SK-N-SH treated with all-trans-retinoic acid at 6 μM for 48 hours (cell line): ENCODE results near the gene DAB2IP.

ENCODE experiments used
- ATAC-seq: fragments of 200-7000 bp; cut with Tn5 transposase; 3 replicates; pipeline ENCODE4 v1.9.1; 2020; ENCODE audit warnings: mild to moderate bottlenecking, moderate library complexity
- ARNTL ChIP-seq: fragments of 450-650 bp; formaldehyde crosslinking; IDR thresholded peaks from 2 replicates; pipeline ENCODE4 v1.5.0; 2020; ENCODE audit warnings: low read depth, mild to moderate bottlenecking, moderate library complexity, borderline replicate concordance
- BACH2 ChIP-seq: fragments of 250-450 bp; sonication (Bioruptor Pico); IDR thresholded peaks from 2 replicates; pipeline ENCODE4 v1.9.0; 2021; ENCODE audit warnings: mild to moderate bottlenecking, borderline replicate concordance
- CREB5 ChIP-seq: fragments of 250-450 bp; sonication (Bioruptor Pico); IDR thresholded peaks from 2 replicates; pipeline ENCODE4 v1.5.1; 2020; ENCODE audit warnings: low read depth, mild to moderate bottlenecking, moderate library complexity
- CSDC2 ChIP-seq: fragments of 250-450 bp; sonication (Bioruptor Pico); IDR thresholded peaks from 2 replicates; pipeline ENCODE4 v1.5.0; 2020; ENCODE audit warnings: mild to moderate bottlenecking, moderate library complexity
- CSRNP3 ChIP-seq: fragments of 250-450 bp; sonication (Bioruptor Pico); IDR thresholded peaks from 2 replicates; pipeline ENCODE4 v1.5.1; 2021; ENCODE audit warnings: mild to moderate bottlenecking, moderate library complexity
- ESRRG ChIP-seq: fragments of 250-450 bp; sonication (Bioruptor Pico); IDR thresholded peaks from 2 replicates; pipeline ENCODE4 v1.6.1; 2021; ENCODE audit warnings: mild to moderate bottlenecking
- GLIS3 ChIP-seq: fragments of 250-450 bp; sonication (Bioruptor Pico); IDR thresholded peaks from 2 replicates; pipeline ENCODE4 v1.5.0; 2020; ENCODE audit warnings: mild to moderate bottlenecking, moderate library complexity
- ISL1 ChIP-seq: fragments of 250-450 bp; sonication (Bioruptor Pico); IDR thresholded peaks from 2 replicates; pipeline ENCODE4 v2.1.2; 2022; ENCODE audit warnings: mild to moderate bottlenecking, moderate library complexity
- PATZ1 ChIP-seq: fragments of 250-450 bp; sonication (Bioruptor Pico); IDR thresholded peaks from 2 replicates; pipeline ENCODE4 v1.8.0; 2020; ENCODE audit warnings: mild to moderate bottlenecking, moderate library complexity, borderline replicate concordance
- SNAI2 ChIP-seq: fragments of 250-450 bp; sonication (Bioruptor Pico); IDR thresholded peaks from 2 replicates; pipeline ENCODE4 v1.5.0; 2020; ENCODE audit warnings: mild to moderate bottlenecking, moderate library complexity
- TCF4 ChIP-seq: fragments of 250-450 bp; sonication (Bioruptor Pico); IDR thresholded peaks from 2 replicates; pipeline ENCODE4 v1.8.0; 2021; ENCODE audit warnings: mild to moderate bottlenecking, moderate library complexity, borderline replicate concordance
- TOX ChIP-seq: fragments of 250-450 bp; sonication (Bioruptor Pico); IDR thresholded peaks from 2 replicates; pipeline ENCODE4 v1.8.0; 2021; ENCODE audit warnings: mild to moderate bottlenecking, moderate library complexity, borderline replicate concordance
- TSHZ2 ChIP-seq: fragments of 250-450 bp; sonication (Bioruptor Pico); IDR thresholded peaks from 2 replicates; pipeline ENCODE4 v1.5.0; 2020; ENCODE audit warnings: mild to moderate bottlenecking, moderate library complexity
- ZC3H10 ChIP-seq: fragments of 250-450 bp; sonication (Bioruptor Pico); IDR thresholded peaks from 2 replicates; pipeline ENCODE4 v1.5.1; 2021; ENCODE audit warnings: mild to moderate bottlenecking, moderate library complexity
- ZFP3 ChIP-seq: fragments of 250-450 bp; sonication (Bioruptor Pico); IDR thresholded peaks from 2 replicates; pipeline ENCODE4 v1.5.0; 2020; ENCODE audit warnings: mild to moderate bottlenecking, moderate library complexity
- ZFP30 ChIP-seq: fragments of 450-650 bp; formaldehyde crosslinking; IDR thresholded peaks from 2 replicates; pipeline ENCODE4 v1.5.0; 2022; ENCODE audit warnings: mild to moderate bottlenecking, moderate library complexity
- ZNF565 ChIP-seq: fragments of 450-650 bp; formaldehyde crosslinking; conservative IDR thresholded peaks from 2 replicates; pipeline ENCODE4 v1.5.0; 2020; ENCODE audit warnings: low read depth, mild to moderate bottlenecking, moderate library complexity
- ZNF8 ChIP-seq: fragments of 450-650 bp; formaldehyde crosslinking; IDR thresholded peaks from 2 replicates; pipeline ENCODE4 v1.5.0; 2020; ENCODE audit warnings: mild to moderate bottlenecking, moderate library complexity

Gene DAB2IP

GRCh38 chr9:121663591-121663990 is 12.2 kb downstream of the DAB2IP start:
- TF ChIP-seq BACH2 (CRISPR knock-in tag), result no peak
- no peak for TF ChIP-seq ZFP3
- TF ChIP-seq ZNF565 (CRISPR knock-in tag), result no peak
- no peak for TF ChIP-seq TSHZ2 (CRISPR knock-in tag)
- TF ChIP-seq ZFP30 (CRISPR knock-in tag), result no peak
- TF ChIP-seq CREB5 (CRISPR knock-in tag), result no peak
- ATAC-seq, result no peak

GRCh38 chr9:121666294-121666693 is 14.9 kb downstream of the DAB2IP start:
- ATAC-seq, result no peak

More at GRCh38 chr9:121666294-121666693, 14.9 kb downstream of the DAB2IP start:
- TF ChIP-seq ESRRG (CRISPR knock-in tag) (no peak), ZNF565 (CRISPR knock-in tag) (no peak), SNAI2 (CRISPR knock-in tag) (no peak), TCF4 (CRISPR knock-in tag) (no peak), ZNF8 (CRISPR knock-in tag) (no peak), ZFP30 (CRISPR knock-in tag) (no peak), CREB5 (CRISPR knock-in tag) (no peak), ARNTL (CRISPR knock-in tag) (no peak), TOX (CRISPR knock-in tag) (no peak), CSRNP3 (CRISPR knock-in tag) (no peak), ZC3H10 (CRISPR knock-in tag) (no peak), PATZ1 (CRISPR knock-in tag) (no peak), ZFP3 (no peak), GLIS3 (CRISPR knock-in tag) (no peak), TSHZ2 (CRISPR knock-in tag) (no peak), ISL1 (no peak), CSDC2 (CRISPR knock-in tag) (no peak)
- TF ChIP-seq, all 23 proteins: peak for 0
